ENCODE data around the gene C1RL. TPM values are rescaled to one million over a fixed set of nuclear protein-coding genes. Genes with fewer than 3 reads are reported as not detected.

Gene C1RL
- polyA plus RNA-seq, 1 experiment, result 45.3 TPM

DNA sequence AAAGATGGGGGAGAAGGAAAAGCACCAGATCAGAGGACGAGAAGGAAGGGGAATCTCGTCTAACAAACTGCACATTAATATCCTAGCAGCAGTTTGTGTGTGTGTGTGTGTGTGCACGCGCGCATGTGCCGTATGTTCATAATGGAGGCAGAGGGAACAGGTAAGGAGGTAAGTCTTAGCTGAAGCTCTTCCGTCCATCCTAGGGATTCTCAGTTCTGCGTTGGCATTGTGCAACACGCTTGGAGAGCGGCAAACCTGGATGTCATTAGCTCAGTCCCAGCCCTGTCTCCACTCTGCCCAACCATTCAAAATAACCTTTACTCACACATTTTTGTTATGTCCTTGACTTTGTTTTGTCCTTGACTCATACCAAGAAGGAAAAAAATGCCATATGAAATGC is 15.1 kb downstream of the C1RL start:
- Histone ChIP-seq H3K27ac (ENCODE audit: low read depth, low read length) (no peak overlapping the region), H3K27me3 (ENCODE audit: control insufficient read depth, insufficient read depth, low read length) (no peaks in the 10 kb centered on the region), H3K4me3 (ENCODE audit: low read depth, low read length) (no peak overlapping the region), H3K9me3 (ENCODE audit: control insufficient read depth, insufficient read depth, low read length) (no peaks in the 10 kb centered on the region)
- no peak for TF ChIP-seq CTCF (IDR thresholded peaks at IDR 0.05; ENCODE audit: low read depth, low read length)
- ChIA-PET POLR2A (interaction anchor here (0.6 to 1.1 kb wide), 5 partner anchors 14 to 581 kb away, joined by 3 to 10 read pairs (median 4); partner anchors contain the start of genes C12orf57 and RNU7-1), CTCF (interaction anchor here (0.6 to 2.7 kb wide), 9 partner anchors 12 to 226 kb away, joined by 3 to 21 read pairs (median 6); partner anchors contain the start of genes C1RL, C1S and CLSTN3)
- no peak for DNase-seq (ENCODE audit: low read depth, low spot score)

DNA sequence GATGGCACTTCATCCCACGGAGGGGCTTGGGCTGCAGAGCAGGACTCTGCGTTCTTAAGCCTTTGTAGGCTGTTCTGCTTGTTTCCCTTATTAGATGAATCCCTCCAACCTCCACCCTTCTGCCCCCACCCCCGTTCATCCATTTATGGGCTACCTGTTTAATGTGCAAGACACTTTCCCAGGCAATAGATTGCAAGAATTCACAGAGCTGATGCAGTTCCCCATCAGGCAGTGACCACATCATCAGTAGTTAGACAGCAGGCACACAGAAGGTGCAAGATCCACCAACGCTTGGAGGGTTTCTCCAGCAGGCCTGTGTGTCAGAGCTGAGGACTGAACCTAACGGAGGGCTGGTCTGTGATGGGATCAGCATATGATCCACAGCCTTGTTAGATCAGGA is 15.5 kb downstream of the C1RL start:
- ChIA-PET POLR2A (interaction anchor here (0.6 to 1.1 kb wide), 2 partner anchors 150 to 581 kb away, joined by 3 to 4 read pairs; partner anchors contain the start of genes C12orf57 and RNU7-1), CTCF (interaction anchor here (0.6 to 2.7 kb wide), 9 partner anchors 12 to 226 kb away, joined by 3 to 21 read pairs (median 7); partner anchors contain the start of genes C1RL, C1S and CLSTN3)
- H3K4me3 ChIP-seq (ENCODE audit: low read depth, low read length), result no peak overlapping the region
- H3K27ac ChIP-seq (ENCODE audit: low read depth, low read length), result no peak overlapping the region
- H3K27me3 ChIP-seq (ENCODE audit: control insufficient read depth, insufficient read depth, low read length), result no peaks in the 10 kb centered on the region
- no peaks in the 10 kb centered on the region for H3K9me3 ChIP-seq (ENCODE audit: control insufficient read depth, insufficient read depth, low read length)
- no peak for TF ChIP-seq CTCF (IDR thresholded peaks at IDR 0.05; ENCODE audit: low read depth, low read length)
- DNase-seq (ENCODE audit: low read depth, low spot score), result no peak

DNA sequence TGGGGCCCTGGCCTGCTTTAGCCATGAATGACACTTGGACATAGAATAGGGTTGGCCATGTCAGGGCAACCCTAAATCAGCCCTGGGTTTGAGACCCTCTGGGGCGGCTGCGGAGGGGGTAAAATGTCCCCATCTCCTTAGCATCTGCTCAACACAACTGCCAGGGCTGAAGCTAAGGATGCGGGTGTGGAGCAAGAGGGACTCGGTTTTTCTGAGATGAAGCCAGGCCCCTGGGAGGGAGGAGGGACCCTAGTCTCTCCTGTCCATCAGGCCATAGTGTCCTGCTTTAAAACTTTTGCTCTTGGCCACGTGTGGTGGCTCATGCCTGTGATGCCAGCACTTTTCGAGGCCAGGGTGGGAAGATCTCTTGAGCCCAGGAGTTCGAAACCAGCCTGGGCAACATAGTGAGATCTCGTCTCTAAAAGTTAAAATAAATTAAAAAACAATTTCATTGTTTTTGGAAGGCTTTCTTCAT is 16.0 kb downstream of the C1RL start:
- Histone ChIP-seq H3K4me3 (ENCODE audit: low read depth, low read length) (no peak overlapping the region), H3K9me3 (ENCODE audit: control insufficient read depth, insufficient read depth, low read length) (no peaks in the 10 kb centered on the region), H3K27ac (ENCODE audit: low read depth, low read length) (peak overlapping the region; percentile 52), H3K27me3 (ENCODE audit: control insufficient read depth, insufficient read depth, low read length) (no peaks in the 10 kb centered on the region)
- TF ChIP-seq CTCF (IDR thresholded peaks at IDR 0.05; ENCODE audit: low read depth, low read length), result no peak
- POLR2A ChIA-PET, result no interaction called here
- no peak for DNase-seq (ENCODE audit: low read depth, low spot score)
- CTCF ChIA-PET, result interaction anchor here (0.7 to 2.7 kb wide), 12 partner anchors 9 to 225 kb away, joined by 3 to 21 read pairs (median 6); partner anchors contain the start of genes C1RL and C1S

- CTCF ChIA-PET, result interaction anchor here (0.8 to 2.7 kb wide), 11 partner anchors 10 to 148 kb away, joined by 3 to 21 read pairs (median 7); partner anchors contain the start of genes C1RL and C1S
- TF ChIP-seq CTCF (IDR thresholded peaks at IDR 0.05; ENCODE audit: low read depth, low read length), result peak; percentile 90
- peak within 1 kb of the TSS; percentile 62 for H3K27ac ChIP-seq (ENCODE audit: low read depth, low read length)
Measured at GRCh38 chr12:7092229-7092985, 16.6 kb downstream of the C1RL start, which contains the start of gene C1R. Gene C1R (minus strand): TSS chr12:7092445. CDS start chr12:7092388, 57 bp downstream.

More at GRCh38 chr12:7092229-7092985, 16.6 kb downstream of the C1RL start, which contains the start of gene C1R:
- Histone ChIP-seq H3K27me3 (ENCODE audit: control insufficient read depth, insufficient read depth, low read length) (no peaks in the 10 kb centered on the region), H3K4me3 (ENCODE audit: low read depth, low read length) (peak within 1 kb of the TSS; percentile 86), H3K9me3 (ENCODE audit: control insufficient read depth, insufficient read depth, low read length) (no peaks in the 10 kb centered on the region)
- POLR2A ChIA-PET, result interaction anchor here (0.7 kb wide), 1 partner anchor 13 kb away, joined by 5 read pairs; no protein-coding TSS in a partner anchor
- peak; percentile 85 for DNase-seq (ENCODE audit: low read depth, low spot score)
